ENCODE data around the gene GPBP1.
"Not testable (repeated sequence)": the region's sequence is repeated elsewhere in the genome, so short reads cannot be mapped to it uniquely, and the experiment has no call there.

DNA sequence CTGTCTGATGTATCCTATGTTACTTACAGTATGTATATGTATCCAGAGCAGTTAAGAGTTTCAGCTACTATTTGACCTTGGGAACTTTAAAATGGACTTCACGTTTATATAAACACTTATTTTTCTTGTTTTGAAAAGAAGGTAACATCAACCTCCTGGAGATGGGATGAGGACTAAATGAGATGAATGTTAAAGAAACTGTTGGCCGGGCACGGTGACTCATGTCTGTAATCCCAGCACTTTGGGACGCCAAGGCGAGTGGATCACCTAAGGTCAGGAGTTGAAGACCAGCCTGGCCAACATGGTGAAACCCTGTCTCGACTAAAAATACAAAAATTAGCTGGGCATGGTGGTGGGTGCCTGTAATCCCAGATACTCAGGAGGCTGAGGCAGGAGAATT lies 19.0 kb downstream of the GPBP1 start:
- not testable (repeated sequence) for TF ChIP-seq SUZ12 (IDR thresholded peaks at IDR 0.05; ENCODE audit: extremely low read depth, insufficient read depth, insufficient read length); ZNF274 (IDR thresholded peaks at IDR 0.05; ENCODE audit: low read depth, low read length)
